DMS153 (cell line): ENCODE measurements around the gene GABRG3.

Experiments
- DNase-seq: peaks from one replicate; lab custom pipeline; 2025; lab: John Stamatoyannopoulos, UW

The GABRG3 gene

DNA sequence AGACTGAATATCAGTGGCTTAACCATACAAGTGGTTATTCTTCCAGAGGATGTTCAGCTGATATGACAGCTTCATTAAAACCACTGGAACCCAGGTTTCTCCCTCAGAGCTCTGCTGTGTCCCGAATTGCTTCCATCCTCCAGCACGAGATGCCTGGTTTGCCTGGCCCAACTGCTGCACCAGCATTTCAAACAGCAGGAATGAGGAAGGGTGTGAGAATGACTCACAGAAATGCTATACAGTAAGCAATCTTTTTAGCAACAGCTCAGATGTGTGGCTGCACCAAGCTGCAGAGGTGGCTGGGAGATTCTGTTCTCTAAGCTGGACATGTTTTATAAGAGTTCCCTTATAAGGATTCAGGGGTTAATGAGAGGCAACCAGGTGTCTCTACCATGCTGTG is 271.0 kb downstream of the GABRG3 start:
- no peak for DNase-seq

DNA sequence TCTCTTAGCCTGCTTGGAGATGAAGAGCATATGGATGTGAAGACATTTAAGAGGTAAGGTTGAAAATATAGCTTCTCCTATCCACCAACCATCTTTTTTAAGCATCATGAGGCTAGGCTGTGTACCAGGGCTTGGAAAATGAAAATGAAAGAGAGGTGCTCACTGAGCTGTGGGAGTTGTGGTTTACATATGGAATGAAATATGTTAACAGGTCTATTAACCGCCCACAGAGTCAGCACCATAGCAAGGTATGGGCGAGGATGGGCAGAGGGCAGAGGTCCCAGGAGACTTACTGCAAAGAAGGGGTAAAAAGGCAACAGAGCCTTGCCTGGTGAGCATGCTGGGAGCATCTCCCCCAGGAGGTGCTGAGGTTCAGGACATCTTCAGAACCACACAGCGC is 273.1 kb downstream of the GABRG3 start:
- no peak for DNase-seq

- no peak for DNase-seq
Observed at GRCh38 chr15:27248251-27248650, 277.3 kb downstream of the GABRG3 start.

GRCh38 chr15:27249046-27249759 is 278.2 kb downstream of the GABRG3 start:
- no peak for DNase-seq

DNA sequence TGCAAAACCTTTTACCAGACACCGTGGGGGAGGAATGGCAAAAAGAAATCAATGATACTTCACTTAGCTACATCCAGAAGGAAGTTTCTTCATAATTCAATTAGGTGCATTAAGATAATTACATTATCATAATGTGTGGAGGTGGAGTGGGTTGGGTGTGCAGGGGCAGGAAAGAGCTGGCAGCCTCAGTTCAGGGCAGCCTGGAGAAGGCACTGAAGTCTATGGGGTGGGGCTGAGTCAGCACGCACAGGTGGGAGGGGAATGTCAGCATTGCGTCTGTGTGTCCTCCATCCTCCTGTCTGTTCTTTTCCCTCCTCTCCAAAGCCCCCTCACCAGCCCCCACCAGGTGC is 278.8 kb downstream of the GABRG3 start:
- no peak for DNase-seq

GRCh38 chr15:27250223-27250622 is 279.2 kb downstream of the GABRG3 start:
- peak; percentile 91 for DNase-seq

- DNase-seq, result no peak
Observed at GRCh38 chr15:27254055-27254454, 283.1 kb downstream of the GABRG3 start.

GRCh38 chr15:27254801-27255200 is 283.8 kb downstream of the GABRG3 start:
- no peak for DNase-seq

GRCh38 chr15:27256446-27256845 is 285.5 kb downstream of the GABRG3 start:
- no peak for DNase-seq

DNA sequence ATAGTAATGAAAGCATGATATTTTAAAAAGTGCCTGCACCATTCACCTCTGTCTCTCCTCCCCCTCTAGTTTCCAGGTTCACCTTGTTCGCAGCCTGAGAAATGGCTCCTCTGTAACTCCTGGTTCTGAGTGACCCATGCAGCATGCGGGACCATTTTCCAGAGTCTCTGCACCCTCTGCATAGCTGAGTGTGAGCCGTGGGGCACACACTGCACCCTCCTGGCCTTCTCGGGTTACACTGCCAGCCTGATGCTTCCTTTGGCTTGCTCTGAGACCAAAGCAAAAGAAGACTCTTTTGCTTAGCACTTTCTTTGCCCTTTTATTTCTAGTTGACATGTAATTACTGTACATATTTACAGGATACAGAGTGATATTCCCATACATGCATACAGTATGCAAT is 287.3 kb downstream of the GABRG3 start:
- no peak for DNase-seq

- DNase-seq, result peak; percentile 90
Observed at GRCh38 chr15:27260523-27260922, 289.5 kb downstream of the GABRG3 start.

DNA sequence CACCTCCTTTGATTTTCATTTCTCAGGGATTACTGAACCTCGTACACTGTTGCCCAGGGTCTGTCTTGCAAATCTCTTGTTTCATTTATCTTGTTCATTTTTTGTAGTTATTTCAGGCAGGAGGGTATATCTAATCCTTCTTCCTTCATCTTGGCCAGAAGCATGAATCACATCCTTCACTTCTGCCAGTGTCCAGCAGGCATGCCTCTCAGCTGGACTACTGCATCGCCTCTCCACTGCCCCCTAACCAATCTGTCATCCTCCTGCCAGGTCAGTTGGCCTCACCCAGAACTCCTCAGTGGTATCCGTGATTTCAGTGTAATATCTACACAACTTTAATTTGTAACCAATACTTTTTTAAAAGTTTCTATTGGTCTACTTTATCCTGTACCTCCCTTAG is 297.9 kb downstream of the GABRG3 start:
- no peak for DNase-seq

GRCh38 chr15:27271258-27271657 is 300.3 kb downstream of the GABRG3 start:
- DNase-seq, result peak; percentile 88

DNA sequence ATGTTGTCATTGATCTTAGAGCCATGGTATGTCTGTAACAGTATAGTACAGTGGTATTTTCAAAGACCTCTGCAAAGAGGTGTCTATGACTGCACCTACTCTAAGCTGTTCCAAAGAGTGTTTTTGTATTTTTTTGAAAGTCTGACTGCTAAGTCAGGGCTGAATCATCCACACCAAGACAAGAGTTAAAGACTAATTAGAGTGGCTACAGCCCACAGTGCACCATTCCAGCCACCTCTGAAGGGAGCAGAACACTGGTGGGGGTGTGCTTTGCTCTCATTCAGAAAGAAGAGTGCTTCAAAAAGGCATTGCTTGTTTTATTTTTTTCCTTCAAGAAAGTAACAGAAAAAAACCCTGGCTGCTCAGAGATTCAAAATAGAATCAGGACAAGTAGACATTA is 301.4 kb downstream of the GABRG3 start:
- DNase-seq, result no peak

DNA sequence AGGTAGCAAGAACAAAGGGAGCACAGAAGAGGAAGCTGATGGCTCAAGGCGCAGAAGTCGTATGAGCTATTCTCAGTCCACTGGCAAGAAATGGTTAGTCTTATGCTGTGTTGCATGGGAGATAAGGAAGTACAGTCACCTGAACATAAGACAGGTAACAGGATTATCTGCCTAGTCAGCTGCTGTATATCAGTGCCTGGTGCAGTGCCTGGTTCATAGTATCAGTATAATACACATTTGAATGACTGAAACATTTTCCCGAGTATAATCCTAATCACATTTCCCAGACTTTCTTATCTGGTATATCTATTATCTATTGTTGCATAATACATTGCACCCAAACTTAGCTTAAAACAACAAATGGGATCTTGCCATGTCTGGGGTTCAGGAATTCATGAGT is 302.5 kb downstream of the GABRG3 start:
- DNase-seq, result no peak

DNA sequence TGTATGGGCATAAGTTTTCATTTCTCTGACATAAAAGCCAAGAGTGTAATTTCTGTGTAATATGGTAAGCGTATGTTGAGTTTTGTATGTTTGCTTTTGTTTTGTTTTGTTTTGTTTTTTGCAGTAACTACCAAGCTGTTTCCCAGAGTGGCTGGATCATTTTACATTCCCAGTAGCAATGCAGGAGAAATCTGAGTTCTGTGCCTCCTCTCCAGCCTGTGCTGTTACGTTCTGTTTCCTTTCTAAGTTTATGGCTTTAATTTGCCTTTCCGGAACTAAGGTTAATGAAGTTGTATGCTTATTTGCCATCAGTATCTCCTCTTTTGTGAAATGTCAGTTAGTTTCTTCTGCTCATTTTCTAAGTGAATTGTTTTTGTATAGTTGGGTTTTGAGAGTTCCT is 307.8 kb downstream of the GABRG3 start:
- no peak for DNase-seq

- no peak for DNase-seq
Observed at GRCh38 chr15:27292641-27293040, 321.7 kb downstream of the GABRG3 start.

DNA sequence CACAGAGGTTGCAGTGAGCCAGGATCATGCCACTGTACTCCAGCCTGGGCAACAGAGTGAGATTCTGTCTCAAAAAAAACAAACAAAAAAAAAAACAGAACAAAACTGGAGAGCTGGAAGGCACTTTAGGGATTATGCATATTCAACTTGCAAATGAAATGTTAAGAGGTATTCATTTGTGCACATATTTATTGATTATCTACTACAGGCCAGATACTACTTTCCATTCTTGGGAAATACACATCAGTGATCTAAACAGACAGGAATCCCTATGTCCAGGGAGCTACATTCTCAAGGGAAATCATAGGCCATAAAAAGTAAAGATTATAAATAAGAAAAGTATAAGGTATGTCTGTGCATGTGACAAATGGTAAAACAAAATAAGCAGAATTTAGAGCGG is 322.6 kb downstream of the GABRG3 start:
- DNase-seq, result no peak

DNA sequence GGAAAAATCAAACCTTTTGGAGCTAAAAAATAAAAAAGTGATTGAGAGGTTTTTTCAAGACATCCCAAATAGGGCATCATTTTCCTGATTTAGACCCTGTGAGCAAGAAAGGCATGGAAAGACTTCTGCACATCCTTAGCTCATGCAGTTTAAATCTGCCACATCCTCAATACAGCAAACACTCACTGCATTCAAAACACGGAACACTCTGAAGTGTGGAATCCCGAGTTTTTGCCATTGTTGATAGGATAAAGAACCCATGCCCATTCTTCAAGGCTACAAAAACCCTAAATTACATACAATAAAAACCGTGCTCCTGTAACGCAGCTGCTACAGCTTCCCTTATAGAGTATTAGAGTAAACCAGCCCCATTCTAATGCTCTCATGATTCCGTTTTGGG is 346.8 kb downstream of the GABRG3 start:
- DNase-seq, result no peak

GRCh38 chr15:27323801-27324200 is 352.8 kb downstream of the GABRG3 start:
- no peak for DNase-seq

DNA sequence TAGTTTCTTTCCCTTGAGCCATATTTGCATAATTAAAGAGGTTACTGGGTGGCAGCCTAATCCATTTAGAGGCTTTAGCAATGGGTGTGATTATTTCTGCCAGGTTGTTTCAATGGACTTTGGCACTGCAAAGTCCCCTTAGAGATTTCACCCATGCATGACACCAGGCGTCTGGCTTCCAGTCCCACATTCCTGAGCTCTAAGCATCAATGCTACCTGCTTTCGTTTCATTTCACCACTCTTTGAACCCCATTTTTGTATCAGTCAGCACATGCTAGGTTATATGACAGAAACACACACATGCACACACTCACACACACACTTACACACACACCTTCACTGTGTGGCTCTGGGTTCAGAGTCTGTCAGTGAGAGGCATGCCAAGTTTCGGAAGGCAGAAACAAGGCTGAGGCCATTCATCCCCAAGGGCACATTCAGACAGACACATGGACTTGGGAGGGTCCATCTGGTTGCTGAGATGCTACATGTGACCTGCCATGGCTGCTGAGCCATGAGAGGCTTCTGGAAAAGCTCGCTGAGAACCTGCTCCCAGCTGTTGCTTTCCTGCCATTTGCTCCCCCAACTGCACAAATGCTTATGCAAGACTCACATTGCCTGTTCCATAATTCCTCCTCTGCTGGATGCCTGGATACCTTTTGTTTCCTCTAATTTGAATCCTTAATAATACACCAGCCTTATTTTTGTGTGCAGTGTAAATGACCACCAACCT is 354.1 kb downstream of the GABRG3 start:
- DNase-seq, result no peak

GRCh38 chr15:27327467-27328025 is 356.6 kb downstream of the GABRG3 start:
- no peak for DNase-seq

DNA sequence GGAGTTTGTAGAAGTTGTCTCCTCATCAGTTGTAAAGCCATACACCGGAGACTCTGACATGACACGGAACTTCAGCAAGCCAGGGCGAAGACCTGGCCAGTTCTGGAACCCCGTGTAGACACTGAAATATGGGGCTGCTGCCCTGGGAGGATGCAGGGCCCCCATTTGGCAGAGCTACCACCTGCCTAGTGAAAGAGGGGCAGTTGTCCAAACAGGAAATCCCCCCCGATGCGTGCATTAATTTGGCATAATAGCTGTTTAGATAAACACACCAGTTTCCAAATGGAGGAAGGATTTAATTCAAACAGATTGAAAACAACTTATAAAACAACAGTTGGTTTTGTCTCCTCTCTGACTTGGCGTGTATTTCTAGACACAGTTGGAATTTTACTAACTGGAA is 357.2 kb downstream of the GABRG3 start:
- no peak for DNase-seq

GRCh38 chr15:27328608-27329007 is 357.6 kb downstream of the GABRG3 start:
- no peak for DNase-seq
